Prostate gland (tissue), 2 donors: Measurements from ENCODE around the gene CIROP. TPM values are rescaled to one million over a fixed set of nuclear protein-coding genes. Genes with fewer than 3 reads are reported as not detected.
A peak's percentile ranks its signal among the peaks of the same experiment; 100 is the strongest.

ENCODE experiments used
- DNase-seq: peaks from one replicate; pipeline ENCODE4 v3.0.0-alpha.2; 2019; ENCODE audit warnings: low spot score
- H3K27ac ChIP-seq, 2 donors: fragments of 200-600 bp; sonication (generic); 2 replicates each; pipeline ENCODE4 v1.5.1; 2017 to 2019
- H3K27me3 ChIP-seq: fragments of 200-600 bp; sonication (generic); replicated peaks from 2 replicates; pipeline ENCODE4 v1.5.1; 2019; ENCODE audit not compliant: insufficient read depth
- H3K36me3 ChIP-seq, 2 donors: fragments of 200-600 bp; sonication (generic); 1 replicate in 1 of 2; 2 replicates in 1 of 2; pipeline versions ENCODE4 v1.5.1 to v1.8.1; 2017 to 2019
- H3K4me1 ChIP-seq: fragments of 200-600 bp; sonication (generic); replicated peaks from 2 replicates; pipeline ENCODE4 v1.5.1; 2019
- H3K4me3 ChIP-seq, 2 donors: fragments of 200-600 bp; sonication (generic); 2 replicates each; pipeline ENCODE4 v1.5.1; 2017 to 2019
- H3K9me3 ChIP-seq: fragments of 200-600 bp; sonication (generic); 2 replicates; pipeline ENCODE4 v1.5.1; 2017
- CTCF ChIP-seq, 4 experiments: fragments of 200-600 bp in 2 of 4; fragments of 450-650 bp in 2 of 4; sonication (generic) in 2 of 4; IDR thresholded peaks; 1 replicate in 3 of 4; 2 replicates in 1 of 4; pipeline ENCODE4 v1.5.1; 2016 to 2019; ENCODE audit warnings: antibody characterized with exemption in 4 of 4, mild to moderate bottlenecking in 2 of 4, moderate library complexity in 2 of 4
- POLR2A ChIP-seq: fragments of 450-650 bp; IDR thresholded peaks from one replicate; pipeline ENCODE4 v1.6.1; 2016; ENCODE audit warnings: antibody characterized with exemption, mild to moderate bottlenecking
- POLR2AphosphoS5 ChIP-seq: sonication (generic); formaldehyde crosslinking; IDR thresholded peaks from one replicate; pipeline ENCODE4 v1.6.1; 2017; ENCODE audit warnings: antibody characterized with exemption
- WGBS: methylation state at CpG from one replicate; pipeline ENCODE4 v1.1.5; 2018; 5-methylcytosine and 5-hydroxymethylcytosine counted together
- intact Hi-C: fragments of 100-400 bp; cut with DNase I; formaldehyde crosslinking; loops from one replicate; pipeline ENCODE4 v1.14.2; 2022
- total RNA-seq, 2 donors: library from RNA; depleted of rRNA; stranded (reverse); fragments of >200 nt; gene quantifications; one replicate each; pipeline ENCODE4 v1.1.0, GENCODE V29; 2016

Gene CIROP
- total RNA-seq, 2 donors from 2014 or later, result not detected

GRCh38 chr14:23122086-23122485 lies 17.3 kb upstream of the CIROP start:
- intact Hi-C loops, result loop anchor here (2.0 to 10.0 kb wide), 2 partner anchors 33 to 183 kb away; partner anchors contain the start of genes BCL2L2 and PPP1R3E
- Histone ChIP-seq H3K27me3 (peaks cover 3% of the 10 kb centered on the region), H3K4me3 (no peak overlapping the region), H3K9me3 (no peaks in the 10 kb centered on the region), H3K4me1 (no peaks in the 10 kb centered on the region), H3K27ac (no peak overlapping the region), H3K36me3 (no peaks in the 10 kb centered on the region)
- WGBS, result 86% methylated on average over 6 of the region's 6 CpGs
- DNase-seq, result no peak
- TF ChIP-seq POLR2A (no peak), POLR2AphosphoS5 (no peak), CTCF (IDR thresholded peaks at IDR 0.05) (no peak)

- Histone ChIP-seq H3K4me1 (no peaks in the 10 kb centered on the region), H3K27me3 (peaks cover 3% of the 10 kb centered on the region), H3K27ac (peak overlapping the region in 1 of 2 donors; percentile 0), H3K4me3 (no peak overlapping the region), H3K36me3 (no peaks in the 10 kb centered on the region), H3K9me3 (no peaks in the 10 kb centered on the region)
- DNase-seq, result no peak
- TF ChIP-seq POLR2A (no peak), POLR2AphosphoS5 (no peak), CTCF (IDR thresholded peaks at IDR 0.05) (no peak)
- intact Hi-C loops, result loop anchor here (1.0 to 10.0 kb wide), 2 partner anchors 66 to 183 kb away; partner anchors contain the start of genes BCL2L2 and PPP1R3E
- WGBS, result 38% methylated on average over 6 of the region's 6 CpGs
Observed at GRCh38 chr14:23121361-23121771, 16.6 kb upstream of the CIROP start.

- WGBS, result 25% methylated on average over 7 of the region's 9 CpGs
- Histone ChIP-seq H3K27me3 (peaks cover 3% of the 10 kb centered on the region), H3K36me3 (no peaks in the 10 kb centered on the region), H3K27ac (peak overlapping the region in 1 of 2 donors; percentile 0), H3K9me3 (no peaks in the 10 kb centered on the region), H3K4me3 (no peak overlapping the region), H3K4me1 (no peaks in the 10 kb centered on the region)
- DNase-seq, result peak; percentile 88
- intact Hi-C loops, result loop anchor here (1.0 to 10.0 kb wide), 2 partner anchors 67 to 184 kb away; partner anchors contain the start of genes BCL2L2 and PPP1R3E
- TF ChIP-seq POLR2AphosphoS5, result peak; percentile 86
- TF ChIP-seq CTCF (IDR thresholded peaks at IDR 0.05), result peak; percentile 99 to 100 (median 100)
- TF ChIP-seq POLR2A, result no peak
Observed at GRCh38 chr14:23120541-23121251, 15.9 kb upstream of the CIROP start.

GRCh38 chr14:23119363-23120327 lies 14.9 kb upstream of the CIROP start:
- H3K4me1 ChIP-seq, result no peaks in the 10 kb centered on the region
- H3K27me3 ChIP-seq, result peaks cover 3% of the 10 kb centered on the region
- no peaks in the 10 kb centered on the region for H3K9me3 ChIP-seq
- H3K36me3 ChIP-seq, result no peaks in the 10 kb centered on the region
- DNase-seq, result no peak
- no peak overlapping the region for H3K4me3 ChIP-seq
- 76% methylated on average over 16 of the region's 16 CpGs for WGBS
- intact Hi-C loops, result loop anchor here (10.0 kb wide), 1 partner anchor 185 kb away; the partner anchor contains the start of genes BCL2L2 and PPP1R3E
- no peak for TF ChIP-seq POLR2A
- no peak for TF ChIP-seq POLR2AphosphoS5
- no peak for TF ChIP-seq CTCF (IDR thresholded peaks at IDR 0.05)
- no peak overlapping the region for H3K27ac ChIP-seq
